ENCODE measurements around the gene CHAD.

The CHAD gene

DNA sequence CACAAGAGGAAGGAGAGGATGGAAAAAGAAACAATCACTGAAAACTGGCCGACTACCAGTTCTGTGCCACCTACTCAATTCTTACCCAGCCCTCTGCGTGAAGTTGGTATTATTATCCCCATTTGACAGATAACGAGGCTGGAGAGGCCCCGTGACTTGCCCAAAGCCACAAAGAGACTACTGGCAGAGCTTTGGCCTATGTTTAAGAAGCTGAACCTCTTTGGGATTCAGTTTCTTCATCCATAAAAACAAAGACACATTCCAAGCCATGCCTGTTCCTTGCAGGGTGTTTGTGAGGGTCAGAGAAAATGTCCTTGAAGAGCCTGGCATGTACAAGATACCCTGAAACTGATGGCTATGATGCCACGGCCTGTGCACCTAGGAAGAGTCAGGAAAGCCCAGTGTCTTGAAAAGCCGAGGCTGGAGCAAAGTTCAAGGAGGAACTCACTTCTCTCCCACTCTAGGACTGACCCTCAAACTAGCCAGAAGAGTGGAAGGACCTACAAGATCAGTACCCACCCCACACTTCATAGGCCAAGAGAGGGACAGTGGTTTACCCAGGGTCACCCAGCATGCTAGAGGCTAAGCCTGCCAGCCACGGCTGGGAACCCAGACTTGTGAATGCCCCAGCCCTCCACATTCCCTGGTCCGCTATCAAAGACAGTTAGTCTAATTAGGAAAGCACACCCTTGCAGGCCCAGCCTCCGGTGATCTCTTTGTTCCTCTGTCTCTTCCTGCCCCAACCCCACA lies 44.3 kb downstream of the CHAD start (continued):
- TF ChIP-seq ZNF843 (tag by site-specific recombination; IDR thresholded peaks at IDR 0.05) = no peak
- TF ChIP-seq ZNF132 (tag by site-specific recombination; IDR thresholded peaks at IDR 0.05; ENCODE audit: borderline replicate concordance) = no peak
- no peak for TF ChIP-seq ZNF362 (tag by site-specific recombination; IDR thresholded peaks at IDR 0.05)
- no peak for TF ChIP-seq ZBTB20 (tag by site-specific recombination; IDR thresholded peaks at IDR 0.05)
- TF ChIP-seq ZNF155 (tag by site-specific recombination; IDR thresholded peaks at IDR 0.05) = no peak
- TF ChIP-seq SP7 (tag by site-specific recombination; IDR thresholded peaks at IDR 0.05) = no peak

GRCh38 chr17:50423553-50424159 lies 45.0 kb downstream of the CHAD start:
- no peak overlapping the region for H3K4me3 ChIP-seq (ENCODE audit: low read depth, low read length)
- H3K27ac ChIP-seq (ENCODE audit: extremely low read depth, low read depth, low read length) = no peak overlapping the region
- ChIA-PET CTCF (interaction anchor here (1.0 kb wide), 1 partner anchor 55 kb away, joined by 3 read pairs; no protein-coding TSS in a partner anchor), POLR2A (no interaction called here)
- H3K4me1 ChIP-seq (ENCODE audit: control insufficient read depth, insufficient read depth, low read length) = peaks cover 10% of the 10 kb centered on the region; the same call in 1 of the 2 replicates
- H3K9me3 ChIP-seq (ENCODE audit: control insufficient read depth, insufficient read depth, low read depth, low read length) = no peaks in the 10 kb centered on the region
- H3K36me3 ChIP-seq (ENCODE audit: control insufficient read depth in 2 of 2, insufficient read depth in 1 of 2, low read length in 2 of 2) = no peaks in the 10 kb centered on the region
- TF ChIP-seq ZNF366 (tag by site-specific recombination; conservative IDR thresholded peaks at IDR 0.05) (no peak), KLF9 (tag by site-specific recombination; IDR thresholded peaks at IDR 0.05; ENCODE audit: low read depth) (no peak), ZNF239 (tag by site-specific recombination; IDR thresholded peaks at IDR 0.05) (no peak), ZNF341 (tag by site-specific recombination; IDR thresholded peaks at IDR 0.05; ENCODE audit: low read depth) (no peak), ZNF670 (tag by site-specific recombination; IDR thresholded peaks at IDR 0.05; ENCODE audit: low read depth) (no peak), ZSCAN5A (tag by site-specific recombination; IDR thresholded peaks at IDR 0.05) (no peak), ZNF514 (tag by site-specific recombination; IDR thresholded peaks at IDR 0.05) (no peak), ZNF266 (tag by site-specific recombination; IDR thresholded peaks at IDR 0.05; ENCODE audit: low read depth) (no peak), FEZF1 (tag by site-specific recombination; IDR thresholded peaks at IDR 0.05) (no peak), ZNF548 (tag by site-specific recombination; IDR thresholded peaks at IDR 0.05) (no peak), KLF10 (tag by site-specific recombination; IDR thresholded peaks at IDR 0.05) (peak; percentile 42; the same call in 1 of the 2 replicates), ZSCAN18 (tag by site-specific recombination; IDR thresholded peaks at IDR 0.05) (no peak), KLF16 (tag by site-specific recombination; IDR thresholded peaks at IDR 0.05) (no peak), GLI2 (tag by site-specific recombination; IDR thresholded peaks at IDR 0.05; ENCODE audit: borderline replicate concordance, low read depth) (no peak), ZBTB1 (tag by site-specific recombination; IDR thresholded peaks at IDR 0.05) (no peak), ZIC2 (tag by site-specific recombination; IDR thresholded peaks at IDR 0.05) (no peak), PBX3 (CRISPR knock-in tag; IDR thresholded peaks at IDR 0.05) (no peak)
- TF ChIP-seq, protein P1, sequence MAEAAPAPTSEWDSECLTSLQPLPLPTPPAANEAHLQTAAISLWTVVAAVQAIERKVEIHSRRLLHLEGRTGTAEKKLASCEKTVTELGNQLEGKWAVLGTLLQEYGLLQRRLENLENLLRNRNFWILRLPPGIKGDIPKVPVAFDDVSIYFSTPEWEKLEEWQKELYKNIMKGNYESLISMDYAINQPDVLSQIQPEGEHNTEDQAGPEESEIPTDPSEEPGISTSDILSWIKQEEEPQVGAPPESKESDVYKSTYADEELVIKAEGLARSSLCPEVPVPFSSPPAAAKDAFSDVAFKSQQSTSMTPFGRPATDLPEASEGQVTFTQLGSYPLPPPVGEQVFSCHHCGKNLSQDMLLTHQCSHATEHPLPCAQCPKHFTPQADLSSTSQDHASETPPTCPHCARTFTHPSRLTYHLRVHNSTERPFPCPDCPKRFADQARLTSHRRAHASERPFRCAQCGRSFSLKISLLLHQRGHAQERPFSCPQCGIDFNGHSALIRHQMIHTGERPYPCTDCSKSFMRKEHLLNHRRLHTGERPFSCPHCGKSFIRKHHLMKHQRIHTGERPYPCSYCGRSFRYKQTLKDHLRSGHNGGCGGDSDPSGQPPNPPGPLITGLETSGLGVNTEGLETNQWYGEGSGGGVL (tag by site-specific recombination; IDR thresholded peaks at IDR 0.05) = peak; percentile 75
- TF ChIP-seq, protein P2, sequence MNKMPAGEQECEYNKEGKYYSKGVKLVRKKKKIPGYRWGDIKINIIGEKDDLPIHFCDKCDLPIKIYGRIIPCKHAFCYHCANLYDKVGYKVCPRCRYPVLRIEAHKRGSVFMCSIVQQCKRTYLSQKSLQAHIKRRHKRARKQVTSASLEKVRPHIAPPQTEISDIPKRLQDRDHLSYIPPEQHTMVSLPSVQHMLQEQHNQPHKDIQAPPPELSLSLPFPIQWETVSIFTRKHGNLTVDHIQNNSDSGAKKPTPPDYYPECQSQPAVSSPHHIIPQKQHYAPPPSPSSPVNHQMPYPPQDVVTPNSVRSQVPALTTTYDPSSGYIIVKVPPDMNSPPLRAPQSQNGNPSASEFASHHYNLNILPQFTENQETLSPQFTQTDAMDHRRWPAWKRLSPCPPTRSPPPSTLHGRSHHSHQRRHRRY (tag by site-specific recombination; IDR thresholded peaks at IDR 0.05) = no peak
- TF ChIP-seq, protein P3, sequence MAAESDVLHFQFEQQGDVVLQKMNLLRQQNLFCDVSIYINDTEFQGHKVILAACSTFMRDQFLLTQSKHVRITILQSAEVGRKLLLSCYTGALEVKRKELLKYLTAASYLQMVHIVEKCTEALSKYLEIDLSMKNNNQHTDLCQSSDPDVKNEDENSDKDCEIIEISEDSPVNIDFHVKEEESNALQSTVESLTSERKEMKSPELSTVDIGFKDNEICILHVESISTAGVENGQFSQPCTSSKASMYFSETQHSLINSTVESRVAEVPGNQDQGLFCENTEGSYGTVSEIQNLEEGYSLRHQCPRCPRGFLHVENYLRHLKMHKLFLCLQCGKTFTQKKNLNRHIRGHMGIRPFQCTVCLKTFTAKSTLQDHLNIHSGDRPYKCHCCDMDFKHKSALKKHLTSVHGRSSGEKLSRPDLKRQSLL (tag by site-specific recombination; IDR thresholded peaks at IDR 0.05) = no peak
